SK-N-MC (cell line): ENCODE data around the gene INO80B.

Source experiments
- EZH2 ChIP-seq: fragments of 200-600 bp; sonication (generic); IDR thresholded peaks from one replicate; pipeline ENCODE4 v1.6.1; 2017; ENCODE audit warnings: antibody characterized with exemption
- POLR2AphosphoS5 ChIP-seq: IDR thresholded peaks from 2 replicates; pipeline ENCODE4 v1.6.1; 2012; ENCODE audit warnings: mild to moderate bottlenecking, low read depth, low read length, borderline replicate concordance

DNA sequence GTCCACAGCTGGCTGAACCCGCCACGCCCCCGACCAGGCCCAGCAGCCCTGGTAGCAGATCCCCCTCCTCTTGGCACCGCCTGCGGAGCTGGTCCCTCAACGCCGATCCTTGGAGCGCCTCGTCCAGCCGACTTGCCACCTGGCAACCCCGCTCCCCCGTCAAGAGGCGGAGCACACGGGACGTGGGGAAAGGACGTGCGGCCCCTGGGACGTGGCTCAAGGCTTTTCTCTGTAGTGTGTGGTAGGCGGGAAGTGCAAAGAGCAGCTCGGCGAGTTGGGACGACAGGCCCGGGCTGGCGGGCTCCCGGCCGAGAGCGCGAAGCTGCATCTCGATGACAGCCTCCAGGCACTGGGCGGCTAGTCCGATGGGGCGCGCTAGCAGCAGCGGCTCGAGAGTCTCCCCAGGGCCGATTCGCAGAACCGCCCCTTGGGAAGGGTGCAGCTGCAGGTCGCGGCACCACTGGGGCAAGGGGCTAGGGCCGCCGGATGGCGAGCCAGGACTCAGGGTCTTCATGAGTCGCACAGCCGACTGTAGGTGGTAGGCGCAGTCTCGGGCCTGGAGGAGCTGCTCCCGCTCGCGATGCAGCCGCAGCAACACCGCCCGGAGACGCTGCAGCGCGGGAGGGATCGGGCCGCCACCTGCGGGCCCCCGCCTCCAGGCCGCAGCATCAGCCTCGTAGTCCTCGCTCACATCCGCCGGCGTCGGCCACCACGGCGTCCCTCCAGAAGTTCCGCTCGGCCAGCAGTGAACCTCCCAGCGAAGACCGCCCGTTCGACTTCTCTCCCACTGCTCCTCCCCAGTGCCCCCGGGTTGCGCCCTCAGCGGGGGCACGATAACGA, 27.3 kb downstream of the INO80B start:
- TF ChIP-seq EZH2 = no peak
- no peak for TF ChIP-seq POLR2AphosphoS5
